Stimulated activated CD8-positive, alpha-beta memory T cell treated with anti-CD3 and anti-CD28 coated beads, Interleukin-4, amount 100 ng/mL, for 48 hours (primary cell): Measurements from ENCODE around the gene ANKRD11.

Source experiments
- DNase-seq: peaks from one replicate; pipeline ENCODE4 v3.0.0-alpha.2; 2020

ANKRD11 gene

DNA sequence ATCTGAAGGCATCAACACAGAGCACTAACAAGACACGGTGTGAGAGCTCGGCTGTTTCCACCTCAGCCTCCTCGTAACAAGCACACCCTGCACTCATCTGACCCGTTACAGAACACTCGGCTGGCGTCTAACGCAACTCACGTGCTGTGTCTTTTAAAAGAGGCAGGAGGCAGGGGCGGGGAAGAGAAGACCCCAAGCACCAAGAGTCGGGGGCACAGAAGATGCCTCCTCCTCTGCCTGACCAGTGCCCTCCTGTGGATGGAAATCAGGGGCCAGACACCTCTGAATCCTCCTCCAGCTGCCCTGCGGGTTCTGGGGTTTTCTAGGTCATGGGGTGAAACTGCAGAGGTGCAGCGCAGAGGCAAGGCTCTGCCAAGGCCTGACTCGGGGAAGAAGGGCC, 198.6 kb downstream of the ANKRD11 start:
- DNase-seq, result no peak

DNA sequence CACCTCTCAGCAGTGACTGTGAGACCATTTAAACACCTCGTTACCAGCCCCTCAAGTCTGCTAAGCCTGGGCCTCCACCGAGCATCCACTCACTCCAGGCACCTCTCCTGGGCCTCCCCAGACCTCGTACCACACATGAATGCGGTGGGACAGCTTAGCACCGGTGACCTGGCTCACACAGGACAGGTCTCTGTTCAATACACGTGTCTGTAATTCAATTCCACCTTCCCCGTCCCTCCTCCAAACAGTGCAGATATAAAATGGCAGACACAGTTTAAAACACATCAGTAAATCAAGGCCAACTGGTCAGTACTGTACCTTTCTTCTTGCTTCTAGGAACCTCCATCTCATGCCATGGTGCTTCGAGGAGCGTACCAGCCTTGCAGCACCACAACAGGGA, 199.0 kb downstream of the ANKRD11 start:
- no peak for DNase-seq

DNA sequence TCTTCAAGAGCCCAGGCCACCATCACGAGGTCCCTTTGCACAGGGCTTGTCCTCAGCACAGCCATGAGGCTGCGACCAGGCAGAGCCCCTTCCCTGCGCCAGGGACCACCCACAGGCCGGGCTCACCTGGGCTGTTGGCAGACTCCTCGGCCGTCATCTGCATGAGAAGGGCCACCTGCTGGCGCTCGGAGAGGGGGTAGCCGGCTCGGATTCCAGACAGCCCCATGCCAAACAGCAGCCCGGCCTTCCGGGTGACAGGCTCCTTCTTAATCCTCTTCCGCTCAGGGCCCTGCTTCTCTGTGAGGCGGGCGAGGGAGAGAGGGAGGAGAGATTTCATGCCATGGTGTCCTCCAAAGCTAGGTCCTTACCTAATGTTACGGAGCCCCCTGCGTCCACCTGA, 199.5 kb downstream of the ANKRD11 start:
- DNase-seq, result no peak

DNA sequence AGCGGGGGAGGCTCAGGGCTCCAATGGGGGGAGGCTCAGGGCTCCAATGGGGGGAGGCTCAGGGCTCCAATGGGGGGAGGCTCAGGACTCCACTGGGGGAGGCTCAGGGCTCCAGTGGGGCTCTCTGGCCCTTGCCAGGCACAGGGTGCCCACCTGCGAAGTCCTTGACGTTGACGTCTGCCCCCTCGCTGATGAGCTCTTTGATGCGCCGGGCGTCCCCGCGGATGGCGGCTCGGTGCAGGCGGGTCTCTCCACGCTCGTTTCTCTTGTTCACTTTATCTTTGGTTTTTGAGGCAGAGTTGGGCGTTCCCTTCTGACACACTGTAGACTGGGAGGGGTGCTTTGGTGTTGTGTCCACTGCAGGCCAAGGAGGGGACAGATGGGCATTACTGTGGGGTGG, 199.9 kb downstream of the ANKRD11 start:
- DNase-seq, result no peak

DNA sequence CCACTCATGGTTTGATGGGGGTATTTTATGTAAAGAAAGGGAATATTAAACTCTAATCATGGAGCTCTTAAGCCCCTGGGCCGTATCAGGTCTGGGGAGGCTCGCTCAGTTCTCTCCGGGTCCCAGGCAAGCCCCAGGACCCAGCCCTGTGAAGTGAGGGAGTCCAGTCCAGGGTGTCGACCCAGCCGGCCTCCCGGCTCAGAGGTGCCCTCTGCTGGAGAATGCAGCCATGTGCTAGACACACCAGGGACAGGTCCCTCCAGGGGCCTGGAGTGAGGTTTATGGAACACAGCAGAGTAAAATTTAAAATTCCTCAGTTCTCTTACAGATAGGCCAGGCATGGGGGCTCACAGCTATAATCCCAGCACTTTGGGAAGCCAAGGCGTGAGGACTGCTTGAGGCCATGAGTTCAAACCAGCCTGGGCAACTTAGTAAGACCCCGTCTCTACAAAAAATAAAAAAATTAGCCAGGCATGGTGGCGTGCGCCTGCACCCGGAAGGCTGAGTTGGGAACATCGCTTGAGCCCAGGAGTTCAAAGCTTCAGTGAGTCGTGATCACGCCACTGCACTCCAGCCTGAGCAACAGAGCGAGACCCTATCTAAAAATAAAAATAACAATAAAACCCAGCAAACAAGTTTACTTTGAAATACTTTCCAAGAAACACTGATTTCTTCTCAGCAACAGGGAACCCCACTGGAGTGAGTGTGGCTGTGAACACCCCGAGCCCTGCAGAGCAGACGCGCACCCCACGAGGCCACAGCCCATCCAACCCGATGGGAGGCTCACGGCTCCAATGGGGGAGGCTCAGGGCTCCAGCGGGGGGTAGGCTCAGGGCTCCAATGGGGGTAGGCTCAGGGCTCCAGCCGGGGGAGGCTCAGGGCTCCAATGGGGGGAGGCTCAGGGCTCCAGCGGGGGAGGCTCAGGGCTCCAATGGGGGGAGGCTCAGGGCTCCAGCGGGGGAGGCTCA, 200.6 kb downstream of the ANKRD11 start:
- peak; percentile 85 for DNase-seq

DNA sequence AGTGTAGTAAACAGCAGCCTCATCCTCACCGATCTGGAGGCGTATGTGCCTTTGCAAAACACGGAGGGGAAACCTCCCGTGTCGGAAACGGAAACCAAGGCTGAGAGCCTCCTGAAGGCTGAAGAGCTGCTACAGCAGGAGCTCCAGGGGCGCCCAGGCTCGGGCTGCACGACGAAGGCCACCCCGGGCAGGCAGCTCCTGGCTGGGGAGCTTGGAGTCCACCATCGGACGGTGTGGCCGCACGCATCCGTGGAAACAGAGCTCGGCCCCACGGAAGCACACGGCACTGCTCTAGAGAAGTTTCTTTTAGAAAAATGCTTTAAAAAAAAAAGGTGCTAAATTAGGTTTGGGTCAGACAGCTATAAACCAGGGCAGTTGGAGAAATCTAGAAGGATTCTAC, 201.4 kb downstream of the ANKRD11 start:
- no peak for DNase-seq

DNA sequence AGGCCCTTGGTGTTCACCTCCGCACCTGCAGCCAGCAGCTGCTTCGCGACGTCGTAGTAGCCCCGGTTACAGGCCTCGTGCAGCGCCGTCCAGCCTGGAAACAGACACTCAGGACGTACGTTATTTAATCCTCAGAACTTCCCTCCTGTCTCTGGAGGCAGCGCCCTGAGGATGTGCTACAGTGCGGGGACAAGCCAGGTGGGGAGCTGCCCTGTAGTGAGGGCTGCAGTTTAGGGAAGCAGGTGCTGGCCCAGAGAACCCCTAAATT, 201.8 kb downstream of the ANKRD11 start:
- DNase-seq, result no peak

DNA sequence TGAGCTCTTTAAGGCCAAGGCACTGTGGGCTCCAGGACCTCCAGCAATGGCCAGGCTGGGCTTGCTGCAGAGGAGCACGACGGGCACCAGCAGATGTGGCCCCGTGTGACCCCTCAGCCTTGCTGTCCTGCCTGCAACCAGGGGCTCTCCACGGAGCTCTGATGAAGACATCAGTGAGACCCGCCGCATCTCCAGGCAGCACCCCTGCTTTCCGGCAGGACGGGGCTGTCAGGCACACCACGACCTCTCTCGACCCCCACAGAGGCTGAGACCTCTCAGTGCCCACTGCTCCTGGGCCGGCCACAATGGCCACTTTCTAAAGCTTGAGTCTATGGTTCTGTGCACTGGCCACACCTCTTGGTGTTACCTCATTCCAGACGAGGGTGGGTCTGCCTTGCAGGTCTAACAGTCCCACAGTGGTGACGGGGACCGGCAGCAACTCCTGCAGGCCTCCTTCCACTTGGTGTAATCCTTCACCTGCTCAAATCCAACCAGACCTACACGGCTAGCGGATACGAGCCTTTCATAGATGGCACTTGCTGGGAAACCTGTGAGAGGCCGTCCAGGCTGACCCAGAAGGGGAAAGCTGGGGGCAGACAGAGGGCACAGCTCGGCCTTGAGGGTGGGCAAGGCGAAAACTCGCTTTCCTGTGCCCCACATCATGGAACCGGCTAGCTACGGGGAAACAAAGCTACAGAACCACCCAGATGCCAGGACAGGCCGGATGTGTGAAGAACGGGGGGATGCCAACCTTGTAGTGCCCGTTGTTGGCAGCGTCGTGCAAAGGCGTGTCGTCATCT, 202.4 kb downstream of the ANKRD11 start:
- no peak for DNase-seq

DNA sequence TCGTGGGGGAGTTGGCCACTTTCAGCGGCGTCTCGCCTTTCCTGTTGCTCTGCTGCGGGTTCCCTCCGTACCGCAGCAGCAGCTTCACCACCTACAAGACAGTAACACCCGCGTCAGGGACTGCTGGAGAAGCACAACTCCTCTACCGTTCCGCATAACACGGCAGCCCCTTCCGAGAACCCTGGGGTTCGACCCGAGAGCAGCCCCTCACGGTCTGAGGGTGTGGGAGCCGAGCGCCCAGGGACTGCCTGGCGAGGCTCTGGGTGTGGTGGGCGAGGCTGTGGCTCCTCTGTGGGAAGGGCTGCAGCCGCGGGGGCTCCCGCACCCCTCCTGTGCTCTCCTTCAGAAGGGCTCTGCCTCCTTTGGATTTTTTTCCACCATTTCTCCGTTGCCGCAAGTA, 204.3 kb downstream of the ANKRD11 start:
- DNase-seq, result no peak

DNA sequence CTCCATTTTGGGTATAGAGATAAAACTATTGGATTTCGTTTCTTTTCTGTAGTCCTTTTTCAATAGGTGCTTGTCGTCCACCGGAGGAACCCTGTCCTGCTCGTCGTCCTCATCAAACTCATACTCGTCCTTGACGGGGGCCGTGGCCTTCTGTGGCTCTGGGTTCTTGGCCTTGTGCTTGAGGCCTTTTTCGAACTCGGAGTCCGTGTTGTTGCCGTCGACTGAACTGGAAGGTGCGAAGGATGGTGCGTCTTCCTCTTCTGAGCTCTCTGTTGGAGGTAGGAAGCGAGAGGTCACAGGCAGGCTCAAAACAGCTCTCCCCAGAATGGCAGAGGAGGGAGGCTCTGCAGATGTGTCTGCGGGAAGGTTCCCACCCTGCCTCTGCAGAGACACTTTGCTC, 205.0 kb downstream of the ANKRD11 start:
- DNase-seq, result no peak

DNA sequence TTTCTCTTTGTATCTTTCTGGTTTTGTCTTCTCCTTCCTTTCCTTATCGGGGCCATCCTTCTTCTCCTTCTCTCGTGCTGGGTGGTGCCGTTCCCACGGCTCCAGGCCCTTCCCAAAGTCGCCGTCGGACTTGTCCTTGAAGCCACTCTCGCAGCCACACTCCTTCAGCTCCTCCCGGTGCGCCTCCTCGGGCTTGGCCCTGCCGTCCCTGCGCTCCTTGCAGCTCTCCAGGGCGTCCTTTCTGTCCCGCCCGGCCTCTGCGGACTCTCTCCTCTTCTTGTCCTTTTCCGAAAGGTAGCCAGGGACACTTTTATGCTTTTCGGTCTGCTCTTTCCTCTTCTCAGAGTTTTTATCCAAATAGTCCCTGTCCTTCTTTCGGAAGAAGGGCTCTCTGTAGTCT, 206.9 kb downstream of the ANKRD11 start:
- no peak for DNase-seq

DNA sequence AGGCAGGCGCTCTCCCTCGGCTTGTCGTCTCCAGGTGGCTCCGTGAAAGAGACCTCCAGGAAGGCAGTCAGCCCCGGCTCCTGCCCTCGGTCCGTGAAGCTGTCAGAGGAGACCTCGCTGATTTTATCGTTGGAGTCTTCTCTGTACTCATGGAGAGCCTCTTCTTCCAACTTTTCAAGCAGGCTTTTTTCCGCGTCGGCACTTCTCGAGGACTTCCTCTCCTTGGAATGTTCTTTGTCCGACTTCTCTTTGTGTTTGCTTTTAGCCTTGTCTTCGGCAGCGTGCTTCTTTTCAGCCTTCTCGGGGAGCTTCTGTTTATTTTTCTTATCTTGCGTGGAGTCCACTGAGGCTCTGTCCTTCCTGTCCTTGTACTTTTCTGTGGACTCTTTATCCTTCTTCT, 207.8 kb downstream of the ANKRD11 start:
- no peak for DNase-seq

DNA sequence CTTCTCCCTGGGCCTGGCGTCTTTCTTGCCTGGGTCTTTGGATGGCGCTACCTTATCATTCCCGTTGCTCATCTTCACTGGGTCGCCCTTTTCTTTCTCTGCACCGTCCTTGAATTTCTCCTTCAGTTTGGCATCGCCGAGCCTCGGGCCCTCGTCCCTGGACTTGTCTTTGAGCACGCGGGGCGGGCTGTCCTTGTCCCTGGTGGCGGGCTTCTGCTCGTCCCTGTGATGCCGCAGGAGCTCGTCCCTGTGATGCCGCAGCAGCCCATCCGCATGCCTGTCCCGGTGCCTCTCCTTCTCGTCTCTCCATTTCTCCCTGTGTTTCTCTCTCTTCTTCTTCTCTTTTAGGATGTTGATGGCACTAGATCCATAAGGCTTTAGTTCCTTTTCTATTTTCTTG, 208.5 kb downstream of the ANKRD11 start:
- DNase-seq, result no peak

DNA sequence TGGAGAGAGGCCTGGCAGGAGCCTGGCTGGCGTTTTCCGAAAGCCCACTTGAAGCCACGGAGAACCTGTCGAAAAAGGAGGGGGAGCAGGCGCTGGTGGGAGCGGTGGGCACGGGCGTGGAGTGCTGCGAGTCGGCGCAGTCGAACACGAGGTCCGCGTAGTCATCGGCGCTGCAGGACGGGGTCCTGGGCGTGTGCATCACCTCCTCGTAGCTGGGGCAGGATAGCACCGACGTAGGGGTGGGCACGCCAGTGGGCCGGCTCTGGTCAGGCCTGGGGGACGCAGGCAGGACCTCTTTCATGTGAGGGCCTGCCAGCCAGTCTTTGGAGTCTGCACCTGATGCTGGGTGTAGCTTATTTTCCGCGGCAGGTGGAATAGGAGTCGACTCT, 209.2 kb downstream of the ANKRD11 start:
- DNase-seq, result no peak

DNA sequence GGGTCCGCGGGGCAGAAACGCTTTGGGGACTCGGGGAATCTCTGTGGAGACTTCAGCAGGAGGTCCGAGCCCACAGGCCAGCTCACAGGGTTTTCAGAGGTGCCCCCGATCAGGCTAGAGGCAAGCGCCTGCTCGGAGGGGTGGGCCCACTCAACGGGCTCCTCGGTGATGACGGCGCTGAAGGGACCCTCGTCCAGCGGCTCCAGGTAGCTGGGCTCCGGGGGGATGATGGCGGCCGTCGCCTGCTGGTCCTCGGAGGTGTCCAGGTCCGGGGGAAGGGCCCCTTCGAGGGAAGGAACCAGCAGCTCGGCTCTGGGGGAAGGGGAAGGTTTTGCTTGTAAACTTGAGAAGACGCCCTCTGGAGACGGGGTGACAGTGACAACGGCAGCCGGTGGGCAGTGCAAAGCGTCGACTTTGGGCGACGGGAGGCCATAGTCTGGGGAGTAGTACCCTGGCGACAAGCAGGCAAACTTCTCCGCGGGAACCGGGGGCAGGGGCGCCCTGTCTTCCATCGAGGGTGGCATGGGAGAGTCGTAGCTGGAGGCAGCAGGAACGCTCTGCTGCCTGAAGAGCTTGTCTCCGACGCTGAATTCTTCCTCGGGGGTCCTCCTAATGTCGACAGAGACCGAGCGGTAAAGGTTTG, 209.7 kb downstream of the ANKRD11 start:
- DNase-seq, result no peak

DNA sequence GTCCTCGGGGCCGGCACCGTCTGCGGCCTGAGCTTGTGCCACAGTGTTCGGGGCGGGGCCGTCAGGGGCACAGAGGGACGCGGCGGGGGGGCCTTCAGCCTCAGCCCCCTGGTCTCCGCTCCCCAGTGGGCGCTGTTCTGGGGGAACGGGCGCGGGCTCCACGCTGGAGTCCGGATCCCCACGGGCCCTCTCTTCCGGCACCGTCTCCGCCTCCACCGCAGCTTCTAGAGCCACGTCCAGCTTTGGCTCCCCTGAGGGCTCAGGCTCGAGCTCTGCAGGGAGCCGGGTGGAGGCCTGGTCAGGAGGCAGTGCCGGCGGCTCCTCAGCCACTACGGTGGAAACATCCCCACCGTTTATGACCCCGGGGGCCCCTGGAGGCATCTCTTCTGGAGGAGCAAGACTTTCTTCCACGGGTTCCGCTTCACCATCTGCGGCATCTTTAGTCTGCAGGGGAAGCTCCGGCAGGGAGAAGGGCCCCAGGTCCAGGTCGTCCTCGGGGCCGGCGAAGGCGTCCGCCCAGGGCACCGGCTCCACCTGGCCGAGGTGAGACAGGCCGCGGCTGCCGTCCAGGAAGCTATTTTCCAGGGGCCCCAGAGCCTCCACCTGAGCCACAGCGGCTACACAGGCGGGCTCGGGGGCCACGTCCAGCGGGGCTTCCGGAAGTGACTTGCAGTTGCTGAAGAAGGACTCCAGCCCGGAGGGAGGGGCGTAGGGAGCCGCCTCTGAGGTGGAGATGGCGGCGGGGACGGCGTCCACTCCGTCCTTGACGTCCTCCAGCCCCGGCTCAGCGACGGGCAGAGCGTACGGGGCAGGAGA, 210.5 kb downstream of the ANKRD11 start:
- no peak for DNase-seq

DNA sequence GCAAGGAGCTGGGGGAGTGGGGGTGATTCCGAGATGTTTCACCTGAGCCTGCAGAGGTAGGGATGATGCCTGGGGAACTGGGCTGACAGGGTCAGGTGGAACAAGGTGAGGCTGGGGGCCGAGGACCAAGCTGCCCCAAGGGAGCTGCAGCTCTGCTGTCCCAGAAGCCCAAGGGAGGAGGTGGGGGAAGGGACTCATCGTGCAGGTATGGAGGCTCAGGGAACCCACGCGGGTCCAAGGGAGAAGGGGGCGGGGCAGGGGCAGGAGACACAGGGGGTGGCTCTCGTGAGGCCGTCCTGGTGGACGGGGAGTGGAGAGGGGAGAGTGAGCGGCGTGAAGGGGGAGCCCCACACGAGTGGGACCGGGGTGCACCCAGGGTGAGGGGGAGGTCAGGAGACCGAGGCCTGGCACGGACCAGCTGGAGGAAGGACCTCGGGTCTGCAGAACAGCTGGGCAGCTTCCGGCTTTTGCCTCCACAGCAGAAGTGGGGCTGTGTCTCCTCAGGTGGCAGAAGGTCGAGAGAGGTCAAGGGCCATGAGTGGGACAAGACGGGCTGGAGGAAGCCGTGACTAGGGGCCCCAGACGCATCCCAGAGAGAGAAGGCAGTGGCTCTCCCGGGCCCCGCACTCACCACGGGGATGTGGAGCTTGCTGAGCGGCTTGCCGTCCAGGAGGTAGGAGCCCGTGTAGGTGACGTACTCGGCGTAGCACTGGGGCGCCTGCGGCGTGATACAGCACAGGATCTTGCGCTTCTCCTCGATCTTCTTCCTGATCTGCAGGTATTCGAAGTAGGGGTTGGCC, 211.7 kb downstream of the ANKRD11 start:
- no peak for DNase-seq

DNA sequence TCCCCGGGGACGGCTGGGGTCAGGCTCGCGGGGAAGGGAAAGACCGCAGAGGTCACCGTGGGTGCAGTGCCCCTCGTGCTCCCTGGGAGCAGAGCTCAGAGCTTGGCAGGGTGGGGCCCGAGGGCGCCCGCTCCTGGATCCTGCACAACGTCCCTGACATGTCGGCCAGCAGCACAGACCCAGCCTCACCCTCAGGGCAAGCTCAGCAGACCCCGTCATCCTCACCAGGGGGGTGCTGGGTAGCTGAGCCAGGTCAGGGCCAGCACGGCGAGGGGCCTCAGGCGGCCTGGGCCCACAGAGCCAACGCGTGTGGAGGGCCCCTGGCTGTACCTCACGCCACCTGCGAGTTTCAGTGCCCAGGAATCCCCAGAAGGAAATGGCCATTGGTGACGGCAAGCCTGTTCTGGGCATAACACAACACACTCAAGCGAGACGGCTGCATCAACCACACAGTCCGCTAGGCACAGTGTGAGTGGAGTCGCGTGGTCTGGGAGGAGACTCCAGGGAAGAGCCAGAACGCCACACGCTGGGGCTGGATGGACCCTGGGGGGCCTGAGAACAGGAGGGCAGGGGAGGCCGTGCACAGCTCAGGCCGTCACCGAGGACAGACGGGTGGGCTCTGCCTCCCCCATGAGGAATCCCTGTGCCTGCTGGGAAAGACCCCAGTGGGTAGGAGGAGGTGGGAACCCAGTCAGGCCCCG, 212.6 kb downstream of the ANKRD11 start:
- no peak for DNase-seq

DNA sequence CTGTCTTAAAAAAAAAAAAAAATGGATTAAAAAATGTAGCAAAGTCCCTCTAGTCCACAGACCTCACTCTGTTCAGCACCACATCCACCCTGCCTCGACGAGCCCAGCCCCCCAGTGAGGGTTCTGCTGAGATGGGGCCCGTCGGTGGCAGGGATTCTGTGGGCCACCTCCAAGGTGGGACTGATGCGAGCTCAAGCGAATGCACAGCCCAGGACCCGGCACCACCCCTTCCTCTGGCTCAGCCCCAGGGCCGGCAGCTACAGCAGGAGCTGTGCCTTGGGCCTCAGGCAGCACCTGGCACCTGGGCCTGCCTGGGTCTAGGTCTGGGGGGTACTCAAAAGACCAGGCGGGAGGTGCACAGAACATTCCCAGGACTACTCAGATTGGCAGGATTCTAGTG, 213.3 kb downstream of the ANKRD11 start:
- DNase-seq, result no peak

DNA sequence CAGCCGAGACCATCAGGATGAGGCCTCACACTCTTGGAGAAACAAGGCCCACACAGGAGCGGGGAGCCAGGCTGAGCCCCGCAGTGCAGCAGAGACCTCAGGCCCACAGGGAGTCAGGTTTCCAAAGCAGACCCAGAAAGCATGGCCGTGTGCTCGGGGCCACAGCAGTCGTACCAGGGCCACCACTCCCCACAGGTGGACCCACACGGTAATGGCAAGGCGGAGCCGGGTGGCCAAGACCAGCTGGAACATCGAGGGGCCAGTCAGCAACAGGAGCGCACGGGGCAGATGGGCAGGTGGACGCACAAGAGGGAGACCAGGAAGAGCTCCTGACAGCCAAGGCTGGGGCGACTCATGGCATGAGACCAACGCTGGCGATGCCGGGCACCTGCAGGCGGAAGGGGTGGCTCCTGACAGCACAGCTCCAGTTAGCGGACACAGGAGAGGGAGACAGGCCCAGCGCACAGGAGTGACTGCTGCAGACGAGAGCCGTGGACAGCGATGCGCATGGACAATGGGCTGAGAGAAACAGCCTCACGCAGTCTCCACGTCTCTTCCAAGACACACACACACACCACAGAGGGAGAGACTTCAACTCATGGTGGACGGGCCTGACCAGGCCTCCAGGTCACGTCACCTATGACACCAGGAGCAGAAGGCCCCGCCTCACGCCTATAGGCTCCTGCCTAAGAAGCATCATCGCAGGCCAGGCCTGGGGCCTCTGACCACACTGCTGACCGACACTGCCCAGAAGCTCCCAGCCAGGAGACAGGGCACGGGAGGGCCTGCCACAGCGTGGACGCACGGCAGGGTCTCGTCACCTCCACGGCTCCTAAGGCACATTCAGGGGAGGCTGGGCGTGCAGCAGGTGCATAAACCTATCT, 214.3 kb downstream of the ANKRD11 start:
- no peak for DNase-seq

DNA sequence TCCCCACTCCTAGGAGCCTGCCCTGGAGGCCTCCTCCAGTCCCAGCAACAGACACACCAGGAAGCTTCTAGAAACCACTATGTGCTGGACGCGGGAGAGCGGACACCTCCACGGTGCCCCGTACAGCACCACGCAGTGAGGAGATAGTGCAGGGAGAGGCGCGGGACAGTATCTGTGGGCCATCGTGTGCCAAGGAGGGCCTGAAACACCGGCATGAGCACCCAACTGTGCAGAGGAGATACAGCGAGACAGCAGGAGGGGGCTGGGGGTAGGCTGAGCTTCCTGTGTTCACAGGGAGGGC, 215.1 kb downstream of the ANKRD11 start:
- no peak for DNase-seq
